ENCODE data around the gene CPSF2.

CPSF2 gene

DNA sequence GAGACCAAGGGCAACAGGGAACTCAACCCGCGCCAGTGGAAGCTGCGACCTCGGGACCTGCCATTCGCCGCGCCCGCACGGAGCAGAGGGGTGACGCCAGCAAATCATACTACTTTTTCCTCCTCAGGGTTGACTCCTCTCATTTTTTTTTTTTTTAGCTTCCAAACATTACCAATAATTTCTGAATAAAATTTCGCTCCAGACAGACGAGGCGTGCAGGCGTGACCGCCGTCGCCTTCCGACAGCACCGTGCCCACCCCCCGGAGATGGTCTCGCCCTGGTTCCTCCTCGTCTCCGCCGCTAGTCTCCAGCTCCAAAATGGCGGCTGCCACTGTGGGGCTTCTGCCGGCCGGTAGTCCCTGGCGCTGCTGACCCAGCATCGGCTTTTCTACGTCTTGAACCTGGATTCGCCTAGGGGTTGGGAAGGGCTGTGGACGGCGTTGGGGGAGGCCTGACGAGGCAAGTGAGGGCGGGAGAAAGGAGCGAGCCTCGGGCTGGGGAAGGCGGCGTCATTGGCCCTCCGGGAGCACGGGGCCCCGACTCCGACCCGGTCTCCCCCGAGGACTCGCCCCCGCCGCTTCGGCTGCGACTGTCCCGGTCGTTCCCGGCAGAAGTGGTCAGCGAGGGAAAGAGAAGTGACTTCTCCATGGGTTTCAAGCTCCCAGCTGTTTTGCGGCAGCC, at the start of gene CPSF2, which contains the start of gene NDUFB1:
TSS of gene CPSF2 (plus strand) at position 300 of the 681 bp plus-strand sequence. CDS start 9,016 bp downstream, outside the sequence.
TSS of gene NDUFB1 (minus strand) at position 37 of the 681 bp plus-strand sequence. CDS start 4,069 bp downstream, outside the sequence.
- Histone ChIP-seq H3K4me3 (IDR thresholded peaks at IDR 0.05; ENCODE audit: insufficient read depth, low read depth, low read length) (no peak within 1 kb of the TSS), H3K9ac (peak within 1 kb of the TSS; percentile 100), H3K27ac (peak within 1 kb of the TSS; percentile 89), H3K79me2 (ENCODE audit: insufficient read depth, low read depth) (peaks cover 14% of the 10 kb centered on the region; the same call in 1 of the 2 replicates), H2AFZ (ENCODE audit: low read depth) (peak within 1 kb of the TSS; percentile 73), H3K36me3 (ENCODE audit: insufficient read depth) (no peaks in the 10 kb centered on the region), H3K27me3 (ENCODE audit: insufficient read depth, low read depth) (no peaks in the 10 kb centered on the region), H4K20me1 (ENCODE audit: insufficient read depth) (no peaks in the 10 kb centered on the region), H3K4me2 (peak within 1 kb of the TSS; percentile 78), H3K4me1 (ENCODE audit: low read depth, poor library complexity, severe bottlenecking) (peaks cover 38% of the 10 kb centered on the region)
- TF ChIP-seq CTCF (conservative IDR thresholded peaks at IDR 0.05; ENCODE audit: low read depth, low read length) = no peak

DNA sequence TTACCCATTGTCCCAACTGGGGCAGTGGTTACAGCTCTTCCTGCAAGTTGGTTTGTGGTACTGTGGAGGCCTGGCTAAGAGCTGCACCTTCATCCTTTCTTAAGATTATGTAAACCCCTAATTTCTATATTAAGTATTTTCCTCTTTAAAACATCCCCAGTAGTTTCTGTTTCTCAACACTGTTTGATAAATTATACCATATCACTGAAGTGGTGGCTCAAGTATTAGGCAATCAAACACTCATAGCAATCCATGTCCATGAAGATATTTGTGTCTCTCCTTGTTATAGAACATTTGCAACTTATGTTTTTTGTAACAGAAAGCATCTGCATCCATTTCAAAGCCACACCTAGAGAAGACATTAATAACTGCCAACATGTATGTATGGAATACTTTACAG, 47.2 kb upstream of the CPSF2 start:
- no peak for TF ChIP-seq CTCF (conservative IDR thresholded peaks at IDR 0.05; ENCODE audit: low read depth, low read length)
- Histone ChIP-seq H3K27me3 (ENCODE audit: insufficient read depth, low read depth) (no peaks in the 10 kb centered on the region), H4K20me1 (ENCODE audit: insufficient read depth) (no peaks in the 10 kb centered on the region), H3K4me3 (IDR thresholded peaks at IDR 0.05; ENCODE audit: insufficient read depth, low read depth, low read length) (no peak overlapping the region), H2AFZ (ENCODE audit: low read depth) (no peak overlapping the region), H3K9ac (no peak overlapping the region), H3K27ac (no peak overlapping the region), H3K79me2 (ENCODE audit: insufficient read depth, low read depth) (no peaks in the 10 kb centered on the region), H3K4me1 (ENCODE audit: low read depth, poor library complexity, severe bottlenecking) (no peaks in the 10 kb centered on the region), H3K36me3 (ENCODE audit: insufficient read depth) (no peaks in the 10 kb centered on the region), H3K4me2 (no peak overlapping the region)

DNA sequence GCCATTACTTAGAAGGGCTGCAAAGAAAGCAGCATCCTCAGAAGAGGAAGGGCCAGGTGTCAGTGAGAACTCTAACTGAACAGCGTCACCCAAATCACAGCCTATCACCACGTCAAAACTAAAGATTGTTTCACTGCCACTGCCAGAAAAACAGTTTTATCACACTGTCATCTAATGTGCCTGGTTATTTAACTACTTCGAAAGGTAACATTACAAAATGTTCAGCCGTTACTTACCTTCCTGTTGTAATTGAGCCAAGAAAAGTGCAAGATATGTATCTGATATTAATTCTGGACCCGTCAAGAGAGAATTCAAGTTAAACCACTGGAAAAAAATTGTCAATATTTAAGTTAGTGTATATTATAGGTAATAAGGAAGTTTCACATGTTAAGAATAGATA, 33.3 kb upstream of the CPSF2 start:
- TF ChIP-seq CTCF (conservative IDR thresholded peaks at IDR 0.05; ENCODE audit: low read depth, low read length) = no peak
- Histone ChIP-seq H3K79me2 (ENCODE audit: insufficient read depth, low read depth) (no peaks in the 10 kb centered on the region), H3K4me3 (IDR thresholded peaks at IDR 0.05; ENCODE audit: insufficient read depth, low read depth, low read length) (no peak overlapping the region), H3K4me2 (no peak overlapping the region), H2AFZ (ENCODE audit: low read depth) (no peak overlapping the region), H3K27ac (no peak overlapping the region), H4K20me1 (ENCODE audit: insufficient read depth) (no peaks in the 10 kb centered on the region), H3K9ac (no peak overlapping the region), H3K4me1 (ENCODE audit: low read depth, poor library complexity, severe bottlenecking) (no peaks in the 10 kb centered on the region), H3K27me3 (ENCODE audit: insufficient read depth, low read depth) (no peaks in the 10 kb centered on the region), H3K36me3 (ENCODE audit: insufficient read depth) (no peaks in the 10 kb centered on the region)

GRCh38 chr14:92093320-92093719, 28.4 kb upstream of the CPSF2 start:
- H3K79me2 ChIP-seq (ENCODE audit: insufficient read depth, low read depth) = no peaks in the 10 kb centered on the region
- no peak overlapping the region for H3K27ac ChIP-seq
- TF ChIP-seq CTCF (conservative IDR thresholded peaks at IDR 0.05; ENCODE audit: low read depth, low read length) = no peak
- no peak overlapping the region for H3K4me3 ChIP-seq (IDR thresholded peaks at IDR 0.05; ENCODE audit: insufficient read depth, low read depth, low read length)
- H4K20me1 ChIP-seq (ENCODE audit: insufficient read depth) = no peaks in the 10 kb centered on the region
- H2AFZ ChIP-seq (ENCODE audit: low read depth) = no peak overlapping the region
- no peak overlapping the region for H3K4me2 ChIP-seq
- no peaks in the 10 kb centered on the region for H3K36me3 ChIP-seq (ENCODE audit: insufficient read depth)
- H3K9ac ChIP-seq = no peak overlapping the region
- H3K4me1 ChIP-seq (ENCODE audit: low read depth, poor library complexity, severe bottlenecking) = no peaks in the 10 kb centered on the region
- no peaks in the 10 kb centered on the region for H3K27me3 ChIP-seq (ENCODE audit: insufficient read depth, low read depth)
